HCT116 (cell line): ENCODE measurements around the gene AHRR. TPM values are rescaled to one million over a fixed set of nuclear protein-coding genes. Genes with fewer than 3 reads are reported as not detected.

ENCODE experiments used
- ATAC-seq: fragments of 200-7000 bp; cut with Tn5 transposase; 2 replicates; pipeline ENCODE4 v1.9.1; 2020; ENCODE audit warnings: mild to moderate bottlenecking, moderate library complexity
- BruUV-seq: library from RNA; stranded (reverse); fragments of 400-500 nt; replicated peaks from 2 replicates; lab custom pipeline; 2021; lab: Mats Ljungman, UMichigan
- CTCF ChIA-PET: fragments of 300-600 bp; sonication (Branson Sonifier 250); formaldehyde crosslinking; loops from one replicate; lab custom pipeline; 2021; ENCODE audit warnings: antibody characterized with exemption; lab: Charles Lee
- POLR2A ChIA-PET: fragments of 300-600, 350-600 bp; sonication (Branson Sonifier 250); formaldehyde crosslinking; loops from one replicate; lab custom pipeline; 2021; ENCODE audit warnings: antibody characterized with exemption; lab: Charles Lee
- RAD21 ChIA-PET, 2 experiments: fragments of 300-600 bp; sonication (Branson Sonifier 250); formaldehyde crosslinking; loops; one replicate each; lab custom pipeline; 2023; ENCODE audit warnings: low total read pairs in 2 of 2; ENCODE audit not compliant: uncharacterized antibody in 2 of 2, unreplicated experiment in 2 of 2, low non-redundant PET in 1 of 2; lab: Charles Lee
- DNase-seq: peaks from one replicate; pipeline ENCODE4 v3.0.0-alpha.2; 2010; ENCODE audit warnings: low read depth, low spot score
- H2AFZ ChIP-seq: fragments of 200-600 bp; shearing (Covaris generic), sonication (generic); 2 replicates; pipeline ENCODE4 v1.6.1; 2017; ENCODE audit warnings: low read depth, mixed run types, mixed read lengths, antibody characterized with exemption, low read length; ENCODE audit not compliant: poor library complexity, severe bottlenecking
- H3K27ac ChIP-seq: 2 replicates; pipeline ENCODE4 v1.5.1; 2012; ENCODE audit warnings: low read depth, low read length
- H3K27me3 ChIP-seq: fragments of 200-600 bp; sonication (generic); 2 replicates; pipeline ENCODE4 v1.6.1; 2016; ENCODE audit warnings: mixed run types, low read length, mixed read lengths; ENCODE audit not compliant: insufficient read depth
- H3K36me3 ChIP-seq, 2 experiments: fragments of 200-500 bp in 1 of 2; fragments of 200-600 bp in 1 of 2; sonication (Bioruptor generic) in 1 of 2; sonication (generic) in 1 of 2; 2 replicates each; pipeline versions ENCODE4 v1.5.1 to v1.6.1; 2014 to 2016; ENCODE audit warnings: low read length in 2 of 2, inconsistent platforms in 1 of 2, mixed read lengths in 1 of 2, mixed run types in 1 of 2; ENCODE audit not compliant: insufficient read depth in 2 of 2, control insufficient read depth in 1 of 2
- H3K4me1 ChIP-seq, 2 experiments: fragments of 200-600 bp in 1 of 2; sonication (generic) in 1 of 2; 2 replicates each; pipeline versions ENCODE4 v1.5.1 to v1.6.1; 2012 to 2017; ENCODE audit warnings: low read length in 2 of 2, inconsistent platforms in 1 of 2, mild to moderate bottlenecking in 1 of 2, mixed read lengths in 1 of 2, mixed run types in 1 of 2, moderate library complexity in 1 of 2; ENCODE audit not compliant: insufficient read depth in 2 of 2, control insufficient read depth in 1 of 2
- H3K4me2 ChIP-seq: fragments of 200-600 bp; sonication (generic); 2 replicates; pipeline ENCODE4 v1.6.1; 2017; ENCODE audit warnings: mixed run types, low read length, mixed read lengths
- H3K4me3 ChIP-seq, 2 experiments: fragments of 200-600 bp in 1 of 2; sonication (generic) in 1 of 2; replicated peaks in 1 of 2; 2 replicates each; pipeline ENCODE4 v1.5.1; 2011 to 2016; ENCODE audit warnings: low read length in 2 of 2, control low read depth in 1 of 2, low read depth in 1 of 2, mild to moderate bottlenecking in 1 of 2, mixed read lengths in 1 of 2, mixed run types in 1 of 2
- H3K79me2 ChIP-seq: fragments of 200-600 bp; sonication (generic); 2 replicates; pipeline ENCODE4 v1.6.1; 2017; ENCODE audit warnings: mild to moderate bottlenecking, mixed run types, low read length, moderate library complexity, mixed read lengths; ENCODE audit not compliant: insufficient read depth
- H3K9ac ChIP-seq: fragments of 200-600 bp; sonication (generic); 2 replicates; pipeline ENCODE4 v1.6.1; 2016; ENCODE audit warnings: low read length, mixed read lengths
- H3K9me2 ChIP-seq: fragments of 200-600 bp; sonication (generic), shearing (Covaris generic); 2 replicates; pipeline ENCODE4 v1.6.1; 2017; ENCODE audit warnings: mixed run types, mild to moderate bottlenecking, moderate library complexity; ENCODE audit not compliant: insufficient read depth
- H3K9me3 ChIP-seq, 2 experiments: fragments of 200-500 bp in 1 of 2; fragments of 200-600 bp in 1 of 2; sonication (Bioruptor generic) in 1 of 2; sonication (generic) in 1 of 2; 2 replicates each; pipeline ENCODE4 v1.6.1; 2014 to 2017; ENCODE audit warnings: low read length in 2 of 2, mixed read lengths in 2 of 2, inconsistent platforms in 1 of 2, low read depth in 1 of 2, mild to moderate bottlenecking in 1 of 2, mixed run types in 1 of 2, moderate library complexity in 1 of 2; ENCODE audit not compliant: control insufficient read depth in 1 of 2, insufficient read depth in 1 of 2
- H4K20me1 ChIP-seq: fragments of 200-600 bp; sonication (generic), shearing (Covaris generic); 2 replicates; pipeline ENCODE4 v1.6.1; 2017; ENCODE audit warnings: mixed run types, mild to moderate bottlenecking, moderate library complexity; ENCODE audit not compliant: insufficient read depth
- CEBPB ChIP-seq: IDR thresholded peaks from 2 replicates; pipeline ENCODE4 v1.6.1; 2012; ENCODE audit warnings: low read depth
- EGR1 ChIP-seq: IDR thresholded peaks from 2 replicates; pipeline ENCODE4 v1.6.1; 2012; ENCODE audit warnings: low read depth
- ELF1 ChIP-seq: IDR thresholded peaks from 2 replicates; pipeline ENCODE4 v1.6.1; 2012; ENCODE audit warnings: low read depth, borderline replicate concordance
- EZH2 ChIP-seq: fragments of 200-600 bp; sonication (generic); IDR thresholded peaks from 2 replicates; pipeline ENCODE4 v1.6.1; 2017; ENCODE audit warnings: antibody characterized with exemption, mixed run types
- EZH2phosphoT487 ChIP-seq: fragments of 200-600 bp; IDR thresholded peaks from 2 replicates; pipeline ENCODE4 v1.6.1; 2018; ENCODE audit warnings: antibody characterized with exemption, borderline replicate concordance
- FOSL1 ChIP-seq: IDR thresholded peaks from 2 replicates; pipeline ENCODE4 v1.6.1; 2012; ENCODE audit warnings: low read depth
- MAX ChIP-seq: IDR thresholded peaks from 2 replicates; pipeline ENCODE4 v1.6.1; 2012
- POLR2A ChIP-seq: IDR thresholded peaks from 2 replicates; pipeline ENCODE4 v1.7.0; 2011; ENCODE audit warnings: borderline replicate concordance; ENCODE audit not compliant: insufficient read depth, insufficient read length; ENCODE audit errors: extremely low read depth
- SIN3A ChIP-seq: IDR thresholded peaks from 2 replicates; pipeline ENCODE4 v1.6.1; 2012; ENCODE audit warnings: low read depth
- SP1 ChIP-seq: IDR thresholded peaks from 2 replicates; pipeline ENCODE4 v1.6.1; 2012; ENCODE audit warnings: low read depth
- TCF7L2 ChIP-seq: IDR thresholded peaks from 2 replicates; pipeline ENCODE4 v1.7.0; 2011; ENCODE audit warnings: borderline replicate concordance, inconsistent platforms; ENCODE audit not compliant: insufficient read depth, insufficient read length; ENCODE audit errors: extremely low read depth
- YY1 ChIP-seq: IDR thresholded peaks from 2 replicates; pipeline ENCODE4 v1.6.1; 2011; ENCODE audit warnings: low read length, low read depth, moderate library complexity, mild to moderate bottlenecking; ENCODE audit not compliant: insufficient replicate concordance; ENCODE audit errors: extremely low read depth
- ZNF274 ChIP-seq: fragments of 200-500 bp; sonication (Bioruptor generic); IDR thresholded peaks from 2 replicates; pipeline ENCODE4 v1.6.1; 2014; ENCODE audit warnings: mild to moderate bottlenecking, low read depth, low read length, inconsistent platforms
- intact Hi-C: fragments of 100-400 bp; cut with micrococcal nuclease; formaldehyde crosslinking; loops from 2 replicates; pipeline ENCODE4 v1.10.0; 2022
- total RNA-seq: library from RNA; stranded (reverse); gene quantifications from one replicate; pipeline ENCODE4 v1.2.1, GENCODE V29; 2021; ENCODE audit not compliant: unreplicated experiment
- TF ChIP-seq, protein P1 (sequence below): IDR thresholded peaks from 2 replicates; pipeline ENCODE4 v1.6.1; 2011; ENCODE audit warnings: mild to moderate bottlenecking, low read length, moderate library complexity; ENCODE audit not compliant: insufficient replicate concordance; ENCODE audit errors: extremely low read depth
- TF ChIP-seq, protein P2 (sequence below), 3 experiments: fragments of 200-600 bp in 1 of 3; sonication (generic) in 1 of 3; IDR thresholded peaks in 2 of 3; conservative IDR thresholded peaks in 1 of 3; 2 replicates each; pipeline ENCODE4 v1.5.1; 2012 to 2017; ENCODE audit warnings: low read depth in 2 of 3, low read length in 2 of 3, antibody characterized with exemption in 1 of 3, borderline replicate concordance in 1 of 3, control low read depth in 1 of 3, mild to moderate bottlenecking in 1 of 3, mixed read lengths in 1 of 3, mixed run types in 1 of 3, moderate library complexity in 1 of 3; ENCODE audit not compliant: insufficient read depth in 1 of 3

Gene AHRR
- total RNA-seq, 1 experiment from 2014 or later: 12.7 TPM

GRCh38 chr5:359301-359897 is 37.9 kb downstream of the AHRR start:
- ChIA-PET POLR2A (no interaction called here), RAD21 (no interaction called here), CTCF (no interaction called here)
- no peak overlapping the region for H3K4me2 ChIP-seq
- H3K9ac ChIP-seq: no peak overlapping the region
- intact Hi-C loops: no loop called here
- TF ChIP-seq ZNF274: no peak
- TF ChIP-seq CEBPB: no peak
- TF ChIP-seq EGR1: no peak
- no peak for TF ChIP-seq FOSL1
- no peak for TF ChIP-seq EZH2phosphoT487
- H2AFZ ChIP-seq: no peak overlapping the region
- H3K4me1 ChIP-seq: no peaks in the 10 kb centered on the region
- no peak for DNase-seq
- no peaks in the 10 kb centered on the region for H3K27me3 ChIP-seq
- H3K79me2 ChIP-seq: no peaks in the 10 kb centered on the region
- no peak for ATAC-seq
- H4K20me1 ChIP-seq: no peaks in the 10 kb centered on the region
- no peaks in the 10 kb centered on the region for H3K9me2 ChIP-seq
- H3K36me3 ChIP-seq: no peaks in the 10 kb centered on the region
- no peak overlapping the region for H3K27ac ChIP-seq
- H3K9me3 ChIP-seq: 0 out of 4 replicates have a peak, but pooled peaks cover 1 to 4% of the 10 kb centered on the region in 2 experiments
- H3K4me3 ChIP-seq: no peak overlapping the region
- BruUV-seq: no TSS peak

GRCh38 chr5:360257-361027 is 38.9 kb downstream of the AHRR start:
- RAD21 ChIA-PET: no interaction called here
- POLR2A ChIA-PET: no interaction called here
- Histone ChIP-seq H3K27me3 (no peaks in the 10 kb centered on the region), H3K36me3 (no peaks in the 10 kb centered on the region; a peak in 1 of 4 replicates), H3K4me3 (no peak overlapping the region), H3K79me2 (no peaks in the 10 kb centered on the region), H3K9me3 (0 out of 4 replicates have a peak, but pooled peaks cover 4% of the 10 kb centered on the region in 2 experiments), H2AFZ (no peak overlapping the region), H3K4me1 (no peaks in the 10 kb centered on the region), H3K4me2 (no peak overlapping the region), H3K27ac (no peak overlapping the region), H3K9me2 (no peaks in the 10 kb centered on the region), H3K9ac (no peak overlapping the region), H4K20me1 (no peaks in the 10 kb centered on the region)
- no TSS peak for BruUV-seq
- intact Hi-C loops: no loop called here
- ATAC-seq (no peak), DNase-seq (no peak)
- CTCF ChIA-PET: no interaction called here
- TF ChIP-seq ZNF274: no peak
- TF ChIP-seq SP1: no peak
- TF ChIP-seq YY1: no peak
- no peak for TF ChIP-seq EZH2
- TF ChIP-seq ELF1: no peak
- no peak for TF ChIP-seq EGR1
- no peak for TF ChIP-seq POLR2A
- no peak for TF ChIP-seq MAX
- TF ChIP-seq SIN3A: no peak
- TF ChIP-seq TCF7L2: no peak
- TF ChIP-seq, protein P1, sequence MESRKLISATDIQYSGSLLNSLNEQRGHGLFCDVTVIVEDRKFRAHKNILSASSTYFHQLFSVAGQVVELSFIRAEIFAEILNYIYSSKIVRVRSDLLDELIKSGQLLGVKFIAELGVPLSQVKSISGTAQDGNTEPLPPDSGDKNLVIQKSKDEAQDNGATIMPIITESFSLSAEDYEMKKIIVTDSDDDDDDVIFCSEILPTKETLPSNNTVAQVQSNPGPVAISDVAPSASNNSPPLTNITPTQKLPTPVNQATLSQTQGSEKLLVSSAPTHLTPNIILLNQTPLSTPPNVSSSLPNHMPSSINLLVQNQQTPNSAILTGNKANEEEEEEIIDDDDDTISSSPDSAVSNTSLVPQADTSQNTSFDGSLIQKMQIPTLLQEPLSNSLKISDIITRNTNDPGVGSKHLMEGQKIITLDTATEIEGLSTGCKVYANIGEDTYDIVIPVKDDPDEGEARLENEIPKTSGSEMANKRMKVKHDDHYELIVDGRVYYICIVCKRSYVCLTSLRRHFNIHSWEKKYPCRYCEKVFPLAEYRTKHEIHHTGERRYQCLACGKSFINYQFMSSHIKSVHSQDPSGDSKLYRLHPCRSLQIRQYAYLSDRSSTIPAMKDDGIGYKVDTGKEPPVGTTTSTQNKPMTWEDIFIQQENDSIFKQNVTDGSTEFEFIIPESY: no peak
- TF ChIP-seq, protein P2, sequence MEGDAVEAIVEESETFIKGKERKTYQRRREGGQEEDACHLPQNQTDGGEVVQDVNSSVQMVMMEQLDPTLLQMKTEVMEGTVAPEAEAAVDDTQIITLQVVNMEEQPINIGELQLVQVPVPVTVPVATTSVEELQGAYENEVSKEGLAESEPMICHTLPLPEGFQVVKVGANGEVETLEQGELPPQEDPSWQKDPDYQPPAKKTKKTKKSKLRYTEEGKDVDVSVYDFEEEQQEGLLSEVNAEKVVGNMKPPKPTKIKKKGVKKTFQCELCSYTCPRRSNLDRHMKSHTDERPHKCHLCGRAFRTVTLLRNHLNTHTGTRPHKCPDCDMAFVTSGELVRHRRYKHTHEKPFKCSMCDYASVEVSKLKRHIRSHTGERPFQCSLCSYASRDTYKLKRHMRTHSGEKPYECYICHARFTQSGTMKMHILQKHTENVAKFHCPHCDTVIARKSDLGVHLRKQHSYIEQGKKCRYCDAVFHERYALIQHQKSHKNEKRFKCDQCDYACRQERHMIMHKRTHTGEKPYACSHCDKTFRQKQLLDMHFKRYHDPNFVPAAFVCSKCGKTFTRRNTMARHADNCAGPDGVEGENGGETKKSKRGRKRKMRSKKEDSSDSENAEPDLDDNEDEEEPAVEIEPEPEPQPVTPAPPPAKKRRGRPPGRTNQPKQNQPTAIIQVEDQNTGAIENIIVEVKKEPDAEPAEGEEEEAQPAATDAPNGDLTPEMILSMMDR (IDR thresholded peaks at IDR 0.05 in 2 of 3, conservative IDR thresholded peaks at IDR 0.05 in 1 of 3; ENCODE audit: borderline replicate concordance in 1 of 3, insufficient read depth in 1 of 3, low read depth in 2 of 3, low read length in 2 of 3): no peak
